Renal cortex interstitium (tissue), 15 donors: Measurements from ENCODE around the gene SOWAHD. TPM values are rescaled to one million over a fixed set of nuclear protein-coding genes. Genes with fewer than 3 reads are reported as not detected.
"Not testable (repeated sequence)": the region's sequence is repeated elsewhere in the genome, so short reads cannot be mapped to it uniquely, and the experiment has no call there.

Experiments used
- DNase-seq, 11 donors: peaks; one replicate each; pipeline ENCODE4 v3.0.0-alpha.2; 2013; ENCODE audit warnings: low read depth in 9 of 11, low spot score in 4 of 11; ENCODE audit errors: extremely low read depth in 1 of 11
- long read RNA-seq, 16 experiments: transcript quantifications; one replicate each; lab custom pipeline, GENCODE V29; 2026
- polyA plus RNA-seq, 3 donors: library from polyadenylated mRNA; unstranded; fragments of 120-200 nt; gene quantifications; one replicate each; pipeline ENCODE4 v1.2.1, GENCODE V29; 2013; ENCODE audit not compliant: insufficient read length in 3 of 3

The SOWAHD gene, protein sequence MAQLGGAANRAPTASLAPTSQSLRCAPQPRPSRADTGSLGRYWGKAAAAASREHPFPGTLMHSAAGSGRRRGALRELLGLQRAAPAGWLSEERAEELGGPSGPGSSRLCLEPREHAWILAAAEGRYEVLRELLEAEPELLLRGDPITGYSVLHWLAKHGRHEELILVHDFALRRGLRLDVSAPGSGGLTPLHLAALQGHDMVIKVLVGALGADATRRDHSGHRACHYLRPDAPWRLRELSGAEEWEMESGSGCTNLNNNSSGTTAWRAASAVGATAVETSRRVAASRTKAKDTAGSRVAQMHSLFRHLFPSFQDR
- under 1 TPM; 0.45 to 0.82 (median 0.70) TPM for polyA plus RNA-seq
- long read RNA-seq, donor 1, partial matches to known transcripts, result 169 of 170 reads
- long read RNA-seq, donor 1, other reads (novel, unspliced or antisense), result 0 of 170 reads
- long read RNA-seq, donor 2, result 0 reads
- long read RNA-seq, donor 3, partial matches to known transcripts, result 18 of 249 reads
- long read RNA-seq, donor 3, other reads (novel, unspliced or antisense), result 231 of 249 reads
- long read RNA-seq, donor 4, partial matches to known transcripts, result 174 of 174 reads
- long read RNA-seq, donor 4, other reads (novel, unspliced or antisense), result 0 of 174 reads
- long read RNA-seq, donor 5, partial matches to known transcripts, result 0 of 1 reads
- long read RNA-seq, donor 5, other reads (novel, unspliced or antisense), result 0 of 1 reads
- long read RNA-seq, donor 6, partial matches to known transcripts, result 0 of 1 reads
- long read RNA-seq, donor 6, other reads (novel, unspliced or antisense), result 0 of 1 reads
- long read RNA-seq, donor 7, partial matches to known transcripts, result 0 of 1 reads
- long read RNA-seq, donor 7, other reads (novel, unspliced or antisense), result 0 of 1 reads
- long read RNA-seq, donor 8, partial matches to known transcripts, result 580 of 580 reads
- long read RNA-seq, donor 8, other reads (novel, unspliced or antisense), result 0 of 580 reads
- long read RNA-seq, donor 9, partial matches to known transcripts, result 0 of 1 reads
- long read RNA-seq, donor 9, other reads (novel, unspliced or antisense), result 0 of 1 reads
- long read RNA-seq, donor 10, partial matches to known transcripts, result 0 of 3 reads
- long read RNA-seq, donor 10, other reads (novel, unspliced or antisense), result 0 of 3 reads
- long read RNA-seq, donor 11, partial matches to known transcripts, result 7 of 135 reads
- long read RNA-seq, donor 11, other reads (novel, unspliced or antisense), result 128 of 135 reads
- long read RNA-seq, donor 12, result 0 reads
- long read RNA-seq, donor 13, result 0 reads
- long read RNA-seq, donor 14, partial matches to known transcripts, result 0 of 1 reads
- long read RNA-seq, donor 14, other reads (novel, unspliced or antisense), result 0 of 1 reads
- long read RNA-seq, donor 15, result 0 reads
- long read RNA-seq, donor 16, partial matches to known transcripts, result 0 of 2 reads
- long read RNA-seq, donor 16, other reads (novel, unspliced or antisense), result 0 of 2 reads

DNA sequence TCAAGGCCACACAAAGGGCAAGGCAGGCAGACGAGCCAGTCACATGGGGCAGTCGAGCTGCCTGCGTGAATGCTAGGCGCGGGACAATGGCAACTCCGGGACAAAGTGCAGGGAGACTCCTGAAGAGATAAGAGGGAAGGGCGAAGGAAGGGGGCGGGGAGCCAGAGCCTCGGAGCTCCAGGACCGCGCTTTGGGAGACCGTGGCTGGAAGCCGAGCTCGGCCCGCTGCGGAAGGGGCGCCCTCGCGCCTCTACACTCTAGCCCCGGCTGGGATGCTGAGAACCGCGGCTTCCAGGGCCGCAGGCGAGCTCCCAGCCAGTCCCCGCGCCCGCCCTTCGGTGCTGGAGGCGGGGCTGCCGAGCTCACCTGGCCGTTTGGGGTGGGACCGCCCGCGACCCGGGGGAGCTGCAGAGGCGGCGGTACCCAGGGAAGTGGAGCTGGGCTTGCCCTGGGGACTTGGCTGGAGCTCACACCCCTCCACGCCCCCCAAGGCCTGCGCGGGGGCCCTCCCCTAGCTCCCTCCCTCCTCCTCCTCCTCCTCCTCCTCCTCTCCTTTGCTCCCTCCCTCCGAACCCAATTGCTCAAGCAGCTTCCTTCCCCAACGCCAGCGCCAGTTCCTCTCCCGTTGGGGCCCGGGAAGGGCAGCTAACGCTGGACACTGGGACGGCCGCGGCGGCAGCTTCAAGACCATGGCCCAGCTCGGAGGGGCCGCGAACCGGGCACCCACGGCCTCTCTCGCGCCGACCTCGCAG, at the start of gene SOWAHD:
TSS of gene SOWAHD (plus strand) at position 610 of the 752 bp plus-strand sequence. CDS start at position 690, 80 bp downstream.
- DNase-seq, result peak in 1 of 11 donors; percentile 19

DNA sequence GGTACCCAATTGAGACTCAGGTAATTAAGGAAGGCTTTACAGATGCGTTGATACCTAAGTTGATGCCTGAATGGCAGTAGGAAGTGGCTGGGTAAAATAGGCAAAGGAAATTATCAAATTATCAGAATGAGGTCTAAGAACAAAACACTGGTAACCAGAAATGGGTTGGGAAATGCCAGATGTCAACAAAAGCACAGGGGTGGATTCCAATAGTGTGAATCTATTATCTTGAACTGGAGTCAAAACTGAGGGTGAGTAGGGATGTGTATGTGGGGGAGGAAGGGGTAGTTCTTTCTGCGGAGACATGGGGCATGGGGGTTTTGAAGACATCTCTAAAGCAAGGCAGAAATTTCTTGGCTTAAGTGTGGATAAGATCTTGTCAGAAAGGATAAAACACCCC, 49.5 kb upstream of the SOWAHD start:
- DNase-seq, result no peak

DNA sequence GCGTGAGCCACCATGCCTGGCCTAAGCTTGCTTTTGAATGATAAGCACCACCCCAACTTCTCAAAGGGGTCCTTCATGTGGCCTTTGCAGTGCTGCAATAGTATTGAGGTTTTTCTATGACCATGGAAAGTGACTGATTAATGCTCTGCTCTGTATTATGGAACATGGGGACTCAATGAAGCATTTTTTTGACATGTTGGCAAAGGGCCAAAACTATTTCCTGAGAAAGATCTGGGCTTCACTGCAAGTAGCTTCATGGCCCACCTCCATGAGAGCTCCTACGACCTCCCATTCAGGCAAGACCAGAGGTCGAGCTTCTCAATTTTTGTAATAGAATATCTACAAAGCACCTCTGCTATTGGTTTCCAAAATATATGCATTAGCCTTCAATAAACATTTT, 48.8 kb upstream of the SOWAHD start:
- DNase-seq, result no peak

DNA sequence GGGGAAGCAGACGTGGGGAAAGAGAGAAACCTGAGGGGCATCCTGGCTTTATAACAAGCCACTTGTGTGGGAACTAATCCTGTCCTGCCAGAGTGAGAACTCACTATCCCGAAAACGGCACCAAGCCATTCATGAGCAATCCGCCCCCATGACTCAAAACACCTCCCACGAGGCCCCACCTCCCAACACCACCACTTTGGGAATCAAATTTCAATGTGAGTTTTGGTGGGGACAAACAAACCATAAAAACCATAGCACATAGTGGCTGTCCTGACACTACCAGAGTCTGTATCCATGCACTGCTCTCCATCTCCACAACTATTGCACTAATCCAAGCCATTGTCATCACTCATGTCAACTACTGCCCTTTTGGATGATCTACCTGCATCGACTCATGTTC, 36.9 kb upstream of the SOWAHD start:
- no peak for DNase-seq

DNA sequence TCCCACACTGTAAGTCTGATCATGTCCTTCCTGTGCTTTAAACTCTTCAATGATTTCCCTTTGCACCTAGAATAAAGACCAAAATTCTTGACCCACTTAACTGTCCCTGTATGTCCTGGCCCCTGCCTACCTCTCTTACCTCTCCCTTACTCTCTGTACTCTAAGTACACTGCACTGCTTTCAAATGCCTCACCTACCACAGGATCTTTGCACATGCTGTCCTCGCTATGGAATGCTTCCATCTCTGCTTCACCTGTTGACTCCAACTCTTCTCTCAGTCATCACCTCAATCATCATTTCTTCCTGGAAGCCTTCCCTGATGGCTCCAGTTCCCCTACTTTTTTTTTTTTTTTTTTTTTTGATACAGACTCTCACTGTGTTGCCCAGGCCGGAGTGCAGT, 36.5 kb upstream of the SOWAHD start:
- DNase-seq, result no peak

DNA sequence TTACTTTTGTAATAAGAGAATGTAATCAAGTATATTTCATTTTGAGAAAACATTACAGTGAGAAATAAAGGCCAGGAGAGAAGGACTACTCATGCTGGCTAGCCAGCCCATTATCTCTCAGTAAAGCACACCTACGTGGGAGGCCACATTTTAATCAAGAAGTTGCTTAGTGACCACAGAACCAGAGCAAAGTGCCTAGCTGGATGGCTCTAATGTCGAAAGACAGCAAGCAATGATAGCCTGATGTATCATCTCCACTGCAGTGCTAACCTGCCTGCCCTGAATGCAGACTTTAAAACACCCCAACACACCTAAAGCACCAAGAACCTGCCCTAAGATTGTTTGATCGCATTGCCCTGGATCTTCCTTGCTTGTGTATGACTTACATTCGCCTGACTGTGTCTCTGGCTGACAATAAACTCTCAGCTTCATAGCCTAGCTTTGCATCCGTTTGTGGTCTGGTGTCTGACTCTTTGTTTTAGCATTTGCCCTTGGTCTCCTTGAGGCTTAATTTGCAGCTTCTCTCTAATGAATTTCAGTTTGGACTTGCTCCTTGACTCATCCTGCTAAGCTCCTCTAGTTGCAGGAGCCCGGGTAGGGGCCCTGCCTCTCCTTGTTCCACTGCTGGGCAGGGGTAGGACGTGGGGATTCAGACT, 31.4 kb upstream of the SOWAHD start:
- DNase-seq, result no peak

DNA sequence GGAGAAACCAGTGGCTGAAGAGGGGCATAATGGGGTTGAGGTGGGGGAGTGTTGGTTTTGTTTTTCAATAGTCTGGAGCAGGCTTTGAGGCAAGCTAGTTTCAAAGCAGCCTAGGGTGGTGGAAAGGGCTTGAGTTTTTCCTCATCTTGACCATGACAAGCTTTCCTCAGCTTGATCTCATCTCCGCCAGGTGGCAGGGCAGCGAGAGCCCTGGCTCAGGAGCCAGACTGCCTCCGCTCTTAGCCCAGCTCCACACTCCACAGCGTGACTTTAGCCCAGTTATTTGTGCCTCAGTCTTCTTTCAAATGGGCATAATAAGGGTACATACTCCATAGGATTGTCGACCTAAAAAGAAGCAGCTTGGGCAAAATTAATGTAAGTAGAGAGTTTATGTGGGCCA, 29.9 kb upstream of the SOWAHD start:
- no peak for DNase-seq

DNA sequence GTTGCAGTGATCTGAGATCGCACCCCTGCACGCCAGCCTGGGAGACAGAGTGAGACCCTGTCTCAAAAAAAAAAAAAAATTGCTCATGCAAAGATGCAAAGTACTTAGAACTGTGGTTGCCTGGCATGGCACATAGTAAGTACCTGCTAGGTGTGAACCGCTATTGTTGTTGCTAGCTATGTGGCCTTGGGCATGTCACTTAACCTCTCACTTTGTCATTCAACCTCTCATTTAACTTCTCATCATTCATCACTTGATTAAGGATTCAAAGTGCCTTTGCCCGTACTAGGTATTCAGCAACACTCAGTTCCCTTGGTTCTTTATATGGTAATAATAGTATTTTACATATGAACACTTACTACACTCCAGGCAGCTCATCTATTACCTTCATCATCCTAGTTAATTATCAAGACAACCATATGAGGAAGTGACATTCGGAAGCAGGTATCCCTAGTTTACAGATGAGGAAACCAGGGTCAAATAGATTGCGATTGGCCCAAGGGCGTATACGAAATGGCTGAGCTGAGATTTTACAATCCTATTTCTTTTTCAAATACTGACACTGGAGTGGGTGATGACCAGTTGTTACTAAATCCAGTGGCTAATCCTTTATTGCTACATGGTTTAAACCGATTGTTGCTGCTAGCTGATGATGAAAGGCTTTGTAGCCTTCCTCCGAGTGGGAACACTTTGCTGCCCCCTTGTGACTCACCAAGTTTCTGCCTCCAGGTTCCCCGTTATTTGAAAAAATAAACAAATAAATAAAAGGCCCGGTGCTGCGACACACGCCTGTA, 28.8 kb upstream of the SOWAHD start:
- peak in 4 of 11 donors; percentile 19 to 43 (median 32) for DNase-seq

DNA sequence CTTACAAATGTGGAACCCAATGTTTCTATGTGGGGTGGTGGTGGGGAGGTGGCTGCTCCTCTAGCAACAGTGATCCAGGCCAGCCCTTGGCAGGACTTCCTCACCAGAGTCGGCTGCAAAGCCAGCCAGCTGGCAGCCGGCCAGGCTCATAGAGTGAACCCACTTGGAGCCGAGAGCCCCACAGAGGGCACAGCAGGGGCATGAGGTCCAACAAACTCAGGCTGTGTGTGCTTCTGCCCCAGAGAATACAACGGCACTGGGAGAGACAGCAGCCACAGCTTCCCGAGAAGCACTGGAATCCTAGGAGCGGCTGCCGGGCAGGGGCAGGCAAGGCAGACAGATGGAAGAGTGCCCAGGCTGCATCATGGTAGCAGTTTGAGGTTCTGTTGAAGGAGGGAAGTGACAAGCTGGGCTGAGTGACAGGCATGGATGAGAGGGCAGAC, 23.5 kb upstream of the SOWAHD start:
- DNase-seq, result no peak

DNA sequence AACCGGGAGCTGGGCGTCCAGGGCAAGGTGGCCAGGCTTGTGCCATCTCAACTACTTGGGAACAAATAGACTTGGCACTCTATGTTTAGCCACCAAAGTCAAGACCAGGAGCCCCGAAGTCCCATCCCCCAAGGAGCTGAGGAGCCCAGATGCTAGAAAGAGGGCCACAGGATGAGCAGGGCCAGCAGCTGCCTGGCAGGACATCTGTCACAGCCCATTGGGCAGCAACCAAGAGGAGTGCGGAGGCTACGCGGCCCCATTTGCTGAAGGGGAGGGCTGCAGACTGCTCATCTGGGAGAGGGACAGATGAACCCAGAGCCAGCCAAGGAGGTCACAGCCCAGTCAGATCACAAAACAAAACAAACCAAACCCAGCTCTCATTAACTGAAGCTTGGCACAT, 22.9 kb upstream of the SOWAHD start:
- peak in 1 of 11 donors; percentile 13 for DNase-seq

DNA sequence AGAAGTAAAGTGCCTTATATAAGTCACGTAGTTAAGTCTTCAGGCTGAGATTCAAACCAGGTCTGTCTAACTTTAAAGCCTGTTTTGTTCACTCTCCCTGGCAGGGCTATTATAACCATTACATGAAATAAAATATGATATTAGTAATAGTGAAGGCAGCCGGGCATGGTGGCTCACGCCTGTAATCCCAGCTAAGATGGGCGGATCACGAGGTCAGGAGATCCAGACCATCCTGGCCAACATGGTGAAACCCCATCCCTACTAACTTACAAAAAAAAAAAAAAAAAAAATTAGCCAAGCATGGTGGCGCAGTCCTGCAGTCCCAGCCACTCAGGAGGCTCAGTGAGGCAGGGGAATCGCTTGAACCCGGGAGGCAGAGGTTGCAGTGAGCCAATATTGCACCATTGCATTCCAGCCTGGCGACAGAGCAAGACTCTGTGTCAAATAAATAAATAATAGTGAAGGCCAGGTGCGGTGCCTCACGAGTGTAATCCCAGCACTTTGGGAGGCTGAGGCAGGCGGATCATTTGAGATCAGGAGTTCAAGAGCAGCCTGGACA, 22.1 kb upstream of the SOWAHD start:
- DNase-seq, result no peak

DNA sequence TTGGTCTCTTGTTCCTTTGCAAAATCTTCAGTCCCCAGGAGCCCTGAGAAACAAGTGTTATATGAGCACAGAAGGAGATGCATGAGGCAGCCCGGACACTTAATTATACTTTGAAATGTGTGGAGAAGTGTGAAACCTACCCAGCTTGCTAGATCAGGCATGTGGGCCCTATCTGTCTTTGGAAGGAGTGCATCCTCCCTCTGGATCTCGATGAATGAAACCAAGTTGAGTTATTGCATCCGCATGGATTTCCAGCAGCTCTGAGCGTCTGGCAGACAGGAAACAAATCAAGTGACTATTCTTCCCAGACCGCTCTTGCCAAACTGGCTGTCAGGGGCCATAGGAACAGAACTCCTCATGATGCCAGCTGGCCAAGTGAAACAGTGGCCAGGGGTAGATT, 19.6 kb upstream of the SOWAHD start:
- DNase-seq, result no peak

DNA sequence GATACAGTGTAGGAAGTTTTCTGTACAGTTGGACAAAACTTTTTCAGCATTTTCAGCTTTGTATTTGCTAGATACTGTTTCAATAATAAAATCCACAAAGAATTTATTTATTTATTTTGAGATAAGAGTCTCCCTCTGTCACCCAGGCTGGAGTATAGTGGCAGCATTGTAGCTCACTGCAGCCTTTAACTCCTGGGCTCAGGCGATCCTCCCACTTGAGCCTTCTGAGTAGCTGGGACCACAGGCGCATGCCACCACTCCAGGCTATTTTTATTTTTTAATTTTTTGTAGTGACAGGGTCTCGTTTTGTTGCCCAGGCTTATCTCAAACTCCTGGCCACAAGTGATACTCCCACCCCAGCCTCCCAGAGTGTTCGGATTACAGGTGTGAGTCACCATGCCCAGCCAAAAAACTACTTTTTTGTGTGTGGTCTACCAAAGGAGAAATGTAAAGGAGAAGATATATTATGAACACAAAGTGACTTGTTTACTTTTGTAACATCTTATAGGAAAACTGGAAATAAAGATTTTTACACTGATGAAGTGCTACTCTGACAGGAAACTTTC, 13.0 kb upstream of the SOWAHD start:
- no peak for DNase-seq

DNA sequence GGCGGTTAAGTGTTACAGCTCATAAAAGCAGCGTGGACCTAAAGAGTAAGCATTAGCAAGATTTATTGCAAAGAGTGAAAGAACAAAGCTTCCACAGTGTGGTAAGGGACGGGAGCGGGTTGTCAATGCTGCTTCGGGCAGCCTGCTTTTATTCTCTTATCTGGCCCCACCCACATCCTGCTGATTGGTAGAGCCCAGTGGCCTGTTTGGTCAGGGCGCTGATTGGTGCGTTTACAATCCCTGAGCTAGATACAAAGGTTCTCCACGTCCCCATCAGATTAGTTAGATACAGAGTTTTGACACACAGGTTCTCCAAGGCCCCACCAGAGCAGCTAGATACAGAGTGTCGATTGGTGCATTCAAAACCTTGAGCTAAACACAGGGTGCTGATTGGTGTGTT, 8.3 kb upstream of the SOWAHD start:
- not testable (repeated sequence) for DNase-seq

DNA sequence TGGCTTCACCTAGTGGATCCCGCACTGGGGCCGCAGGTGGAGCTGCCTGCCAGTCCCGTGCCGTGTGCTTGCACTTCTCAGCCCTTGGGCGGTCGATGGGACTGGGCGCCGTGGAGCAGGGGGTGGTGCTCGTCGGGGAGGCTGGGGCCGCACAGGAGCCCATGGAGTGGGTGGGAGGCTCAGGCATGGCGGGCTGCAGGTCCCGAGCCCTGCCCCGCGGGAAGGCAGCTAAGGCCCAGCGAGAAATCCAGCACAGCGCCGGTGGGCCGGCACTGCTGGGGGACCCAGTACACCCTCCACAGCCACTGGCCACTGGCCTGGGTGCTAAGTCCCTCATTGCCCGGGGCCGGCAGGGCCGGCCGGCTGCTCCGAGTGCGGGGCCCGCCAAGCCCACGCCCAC, 7.6 kb upstream of the SOWAHD start:
- not testable (repeated sequence) for DNase-seq

DNA sequence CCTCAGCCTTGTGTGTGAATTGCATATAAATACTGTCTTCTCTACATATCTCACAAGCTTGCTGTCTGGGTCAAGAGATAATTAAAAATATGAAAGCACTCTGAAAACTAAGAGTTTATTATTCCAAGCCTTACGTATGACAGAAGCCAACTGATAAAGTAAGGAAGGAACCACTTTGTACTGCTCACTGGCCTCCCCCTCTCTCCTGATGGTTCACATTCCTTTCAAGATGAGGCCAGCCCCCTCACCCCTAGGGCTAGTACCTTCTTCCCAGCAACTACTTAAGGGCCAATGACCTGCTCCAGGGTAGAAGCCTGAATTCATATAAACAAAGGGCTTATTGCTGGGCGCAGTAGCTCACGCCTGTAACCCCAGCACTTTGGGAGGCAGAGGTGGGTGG, 5.4 kb upstream of the SOWAHD start:
- DNase-seq, result no peak
